ENCODE results near the gene ZNF268.

The ZNF268 gene

GRCh38 chr12:133181238-133181959 is at the start of gene ZNF268:
ZNF268 (plus strand) TSS chr12:133181495; CDS start chr12:133181998, 503 bp downstream.
- Histone ChIP-seq H3K4me3 (ENCODE audit: low read length) (peak within 1 kb of the TSS; percentile 98), H3K27ac (ENCODE audit: low read length) (no peak within 1 kb of the TSS), H3K9ac (ENCODE audit: low read depth, low read length) (peak within 1 kb of the TSS; percentile 96), H3K4me1 (ENCODE audit: insufficient read depth, low read length) (peaks cover 4% of the 10 kb centered on the region; the same call in 1 of the 2 replicates), H3K36me3 (ENCODE audit: insufficient read depth, low read depth, low read length) (peaks cover 42% of the 10 kb centered on the region), H3K9me3 (ENCODE audit: insufficient read depth, low read depth, low read length) (peaks cover 81% of the 10 kb centered on the region), H3K27me3 (ENCODE audit: insufficient read depth, low read length) (no peaks in the 10 kb centered on the region)

GRCh38 chr12:133135747-133136146 is 45.5 kb upstream of the ZNF268 start:
- Histone ChIP-seq H3K9ac (ENCODE audit: low read depth, low read length) (no peak overlapping the region), H3K27ac (ENCODE audit: low read length) (no peak overlapping the region), H3K4me1 (ENCODE audit: insufficient read depth, low read length) (no peaks in the 10 kb centered on the region), H3K4me3 (ENCODE audit: low read length) (no peak overlapping the region), H3K27me3 (ENCODE audit: insufficient read depth, low read length) (no peaks in the 10 kb centered on the region), H3K36me3 (ENCODE audit: insufficient read depth, low read depth, low read length) (peaks cover 71% of the 10 kb centered on the region), H3K9me3 (ENCODE audit: insufficient read depth, low read depth, low read length) (peaks cover 88% of the 10 kb centered on the region)

GRCh38 chr12:133145981-133146380 is 35.3 kb upstream of the ZNF268 start:
- peaks cover 91% of the 10 kb centered on the region for H3K9me3 ChIP-seq (ENCODE audit: insufficient read depth, low read depth, low read length)
- no peak overlapping the region for H3K27ac ChIP-seq (ENCODE audit: low read length)
- no peaks in the 10 kb centered on the region for H3K4me1 ChIP-seq (ENCODE audit: insufficient read depth, low read length)
- no peak overlapping the region for H3K4me3 ChIP-seq (ENCODE audit: low read length)
- H3K36me3 ChIP-seq (ENCODE audit: insufficient read depth, low read depth, low read length): peaks cover 79% of the 10 kb centered on the region
- H3K27me3 ChIP-seq (ENCODE audit: insufficient read depth, low read length): no peaks in the 10 kb centered on the region
- no peak overlapping the region for H3K9ac ChIP-seq (ENCODE audit: low read depth, low read length)

GRCh38 chr12:133156125-133156690 is 25.1 kb upstream of the ZNF268 start:
- H3K36me3 ChIP-seq (ENCODE audit: insufficient read depth, low read depth, low read length): peaks cover 76% of the 10 kb centered on the region

GRCh38 chr12:133165776-133166175 is 15.5 kb upstream of the ZNF268 start:
- no peak overlapping the region for H3K9ac ChIP-seq (ENCODE audit: low read depth, low read length)
- H3K4me1 ChIP-seq (ENCODE audit: insufficient read depth, low read length): no peaks in the 10 kb centered on the region
- peaks cover 84% of the 10 kb centered on the region for H3K9me3 ChIP-seq (ENCODE audit: insufficient read depth, low read depth, low read length)
- no peaks in the 10 kb centered on the region for H3K36me3 ChIP-seq (ENCODE audit: insufficient read depth, low read depth, low read length)
- H3K27me3 ChIP-seq (ENCODE audit: insufficient read depth, low read length): no peaks in the 10 kb centered on the region
- H3K27ac ChIP-seq (ENCODE audit: low read length): no peak overlapping the region
- H3K4me3 ChIP-seq (ENCODE audit: low read length): no peak overlapping the region

More at GRCh38 chr12:133156125-133156690, 25.1 kb upstream of the ZNF268 start:
- Histone ChIP-seq H3K27ac (ENCODE audit: low read length) (no peak overlapping the region), H3K4me1 (ENCODE audit: insufficient read depth, low read length) (no peaks in the 10 kb centered on the region), H3K9me3 (ENCODE audit: insufficient read depth, low read depth, low read length) (peaks cover 99% of the 10 kb centered on the region), H3K9ac (ENCODE audit: low read depth, low read length) (no peak overlapping the region), H3K4me3 (ENCODE audit: low read length) (peak overlapping the region; percentile 44), H3K27me3 (ENCODE audit: insufficient read depth, low read length) (no peaks in the 10 kb centered on the region)

- no peak overlapping the region for H3K27ac ChIP-seq (ENCODE audit: low read length)
- H3K27me3 ChIP-seq (ENCODE audit: insufficient read depth, low read length): no peaks in the 10 kb centered on the region
- H3K9me3 ChIP-seq (ENCODE audit: insufficient read depth, low read depth, low read length): peaks cover 89% of the 10 kb centered on the region
Measured at GRCh38 chr12:133172491-133172890, 8.8 kb upstream of the ZNF268 start.

GRCh38 chr12:133174901-133175300 is 6.4 kb upstream of the ZNF268 start:
- Histone ChIP-seq H3K4me3 (ENCODE audit: low read length) (no peak overlapping the region), H3K27me3 (ENCODE audit: insufficient read depth, low read length) (no peaks in the 10 kb centered on the region), H3K27ac (ENCODE audit: low read length) (no peak overlapping the region), H3K9ac (ENCODE audit: low read depth, low read length) (no peak overlapping the region), H3K9me3 (ENCODE audit: insufficient read depth, low read depth, low read length) (peaks cover 86% of the 10 kb centered on the region), H3K4me1 (ENCODE audit: insufficient read depth, low read length) (no peaks in the 10 kb centered on the region), H3K36me3 (ENCODE audit: insufficient read depth, low read depth, low read length) (no peaks in the 10 kb centered on the region)

More at GRCh38 chr12:133172491-133172890, 8.8 kb upstream of the ZNF268 start:
- no peak overlapping the region for H3K9ac ChIP-seq (ENCODE audit: low read depth, low read length)
- no peak overlapping the region for H3K4me3 ChIP-seq (ENCODE audit: low read length)
- no peaks in the 10 kb centered on the region for H3K36me3 ChIP-seq (ENCODE audit: insufficient read depth, low read depth, low read length)
- H3K4me1 ChIP-seq (ENCODE audit: insufficient read depth, low read length): no peaks in the 10 kb centered on the region

GRCh38 chr12:133180669-133181068 is 626 bp upstream of the ZNF268 start:
- H3K27ac ChIP-seq (ENCODE audit: low read length): no peak overlapping the region
- peaks cover 80% of the 10 kb centered on the region for H3K9me3 ChIP-seq (ENCODE audit: insufficient read depth, low read depth, low read length)
- H3K4me3 ChIP-seq (ENCODE audit: low read length): peak overlapping the region; percentile 98; the same call in 1 of the 2 replicates
- H3K9ac ChIP-seq (ENCODE audit: low read depth, low read length): no peak overlapping the region
- peaks cover 4% of the 10 kb centered on the region; the same call in 1 of the 2 replicates for H3K4me1 ChIP-seq (ENCODE audit: insufficient read depth, low read length)
- peaks cover 34% of the 10 kb centered on the region for H3K36me3 ChIP-seq (ENCODE audit: insufficient read depth, low read depth, low read length)
- H3K27me3 ChIP-seq (ENCODE audit: insufficient read depth, low read length): no peaks in the 10 kb centered on the region

GRCh38 chr12:133190176-133190575 is 8.9 kb downstream of the ZNF268 start:
- Histone ChIP-seq H3K4me1 (ENCODE audit: insufficient read depth, low read length) (no peaks in the 10 kb centered on the region), H3K9me3 (ENCODE audit: insufficient read depth, low read depth, low read length) (peaks cover 100% of the 10 kb centered on the region), H3K27ac (ENCODE audit: low read length) (no peak overlapping the region), H3K36me3 (ENCODE audit: insufficient read depth, low read depth, low read length) (peaks cover 100% of the 10 kb centered on the region), H3K4me3 (ENCODE audit: low read length) (no peak overlapping the region; the same call in 1 of the 2 replicates), H3K9ac (ENCODE audit: low read depth, low read length) (no peak overlapping the region), H3K27me3 (ENCODE audit: insufficient read depth, low read length) (no peaks in the 10 kb centered on the region)

- H3K9me3 ChIP-seq (ENCODE audit: insufficient read depth, low read depth, low read length): peaks cover 88% of the 10 kb centered on the region
- H3K4me1 ChIP-seq (ENCODE audit: insufficient read depth, low read length): no peaks in the 10 kb centered on the region
- H3K9ac ChIP-seq (ENCODE audit: low read depth, low read length): no peak overlapping the region
- H3K27me3 ChIP-seq (ENCODE audit: insufficient read depth, low read length): no peaks in the 10 kb centered on the region
- no peak overlapping the region for H3K27ac ChIP-seq (ENCODE audit: low read length)
- H3K4me3 ChIP-seq (ENCODE audit: low read length): no peak overlapping the region
- H3K36me3 ChIP-seq (ENCODE audit: insufficient read depth, low read depth, low read length): peaks cover 86% of the 10 kb centered on the region
Measured at GRCh38 chr12:133192847-133193246, 11.6 kb downstream of the ZNF268 start.

GRCh38 chr12:133201888-133202287 is 20.6 kb downstream of the ZNF268 start:
- Histone ChIP-seq H3K9me3 (ENCODE audit: insufficient read depth, low read depth, low read length) (peaks cover 66% of the 10 kb centered on the region), H3K4me3 (ENCODE audit: low read length) (peak overlapping the region; percentile 37; the same call in 1 of the 2 replicates)

More at GRCh38 chr12:133201888-133202287, 20.6 kb downstream of the ZNF268 start:
- Histone ChIP-seq H3K4me1 (ENCODE audit: insufficient read depth, low read length) (no peaks in the 10 kb centered on the region), H3K27ac (ENCODE audit: low read length) (no peak overlapping the region), H3K9ac (ENCODE audit: low read depth, low read length) (no peak overlapping the region), H3K27me3 (ENCODE audit: insufficient read depth, low read length) (no peaks in the 10 kb centered on the region), H3K36me3 (ENCODE audit: insufficient read depth, low read depth, low read length) (peaks cover 60% of the 10 kb centered on the region)

All from iPS-20b (cell line).